NCI-H128 (cell line): Measurements from ENCODE around the gene GSTM2.

Source experiments
- DNase-seq: peaks from one replicate; lab custom pipeline; 2025; ENCODE audit not compliant: unreplicated experiment; lab: John Stamatoyannopoulos, UW

The GSTM2 gene

GRCh38 chr1:109629372-109630030, 38.4 kb upstream of the GSTM2 start:
- no peak for DNase-seq

- DNase-seq: no peak
These were observed 37.6 kb upstream of the GSTM2 start for GRCh38 chr1:109630081-109630897.

GRCh38 chr1:109630898-109631512, 36.9 kb upstream of the GSTM2 start:
- DNase-seq: no peak

- no peak for DNase-seq
These were observed 36.0 kb upstream of the GSTM2 start for GRCh38 chr1:109631513-109632505.

GRCh38 chr1:109632671-109633346, 35.0 kb upstream of the GSTM2 start:
- peak; percentile 38 for DNase-seq

- DNase-seq: no peak
These were observed 33.6 kb upstream of the GSTM2 start for GRCh38 chr1:109634292-109634691.

GRCh38 chr1:109634771-109635750, 32.8 kb upstream of the GSTM2 start:
- no peak for DNase-seq

- no peak for DNase-seq
These were observed 32.0 kb upstream of the GSTM2 start for GRCh38 chr1:109635862-109636200.

GRCh38 chr1:109636201-109636952, 31.5 kb upstream of the GSTM2 start:
- DNase-seq: no peak

GRCh38 chr1:109637446-109637845, 30.4 kb upstream of the GSTM2 start:
- DNase-seq: no peak

GRCh38 chr1:109639063-109639840, 28.6 kb upstream of the GSTM2 start:
- no peak for DNase-seq

GRCh38 chr1:109639841-109640184, 28.0 kb upstream of the GSTM2 start:
- no peak for DNase-seq

- DNase-seq: peak; percentile 42
These were observed 27.5 kb upstream of the GSTM2 start for GRCh38 chr1:109640285-109640865.

GRCh38 chr1:109641078-109641740, 26.6 kb upstream of the GSTM2 start:
- no peak for DNase-seq

- DNase-seq: no peak
These were observed 26.0 kb upstream of the GSTM2 start for GRCh38 chr1:109641861-109642260.

- DNase-seq: no peak
These were observed 25.2 kb upstream of the GSTM2 start for GRCh38 chr1:109642626-109643025.
